Occipital lobe (tissue), 2 donors: Measurements from ENCODE around the gene FBXO2. TPM values are rescaled to one million over a fixed set of nuclear protein-coding genes. Genes with fewer than 3 reads are reported as not detected.
"Not testable (repeated sequence)": the region's sequence is repeated elsewhere in the genome, so short reads cannot be mapped to it uniquely, and the experiment has no call there.

Experiments used
- DNase-seq: peaks from one replicate; lab custom pipeline; 2025; lab: John Stamatoyannopoulos, UW
- total RNA-seq: library from RNA; depleted of rRNA; stranded (reverse); fragments of >200 nt; gene quantifications from one replicate; pipeline ENCODE4 v1.2.3, GENCODE V29; 2014

The FBXO2 gene
- total RNA-seq, 1 donor from 2014 or later: 2.7 TPM

DNA sequence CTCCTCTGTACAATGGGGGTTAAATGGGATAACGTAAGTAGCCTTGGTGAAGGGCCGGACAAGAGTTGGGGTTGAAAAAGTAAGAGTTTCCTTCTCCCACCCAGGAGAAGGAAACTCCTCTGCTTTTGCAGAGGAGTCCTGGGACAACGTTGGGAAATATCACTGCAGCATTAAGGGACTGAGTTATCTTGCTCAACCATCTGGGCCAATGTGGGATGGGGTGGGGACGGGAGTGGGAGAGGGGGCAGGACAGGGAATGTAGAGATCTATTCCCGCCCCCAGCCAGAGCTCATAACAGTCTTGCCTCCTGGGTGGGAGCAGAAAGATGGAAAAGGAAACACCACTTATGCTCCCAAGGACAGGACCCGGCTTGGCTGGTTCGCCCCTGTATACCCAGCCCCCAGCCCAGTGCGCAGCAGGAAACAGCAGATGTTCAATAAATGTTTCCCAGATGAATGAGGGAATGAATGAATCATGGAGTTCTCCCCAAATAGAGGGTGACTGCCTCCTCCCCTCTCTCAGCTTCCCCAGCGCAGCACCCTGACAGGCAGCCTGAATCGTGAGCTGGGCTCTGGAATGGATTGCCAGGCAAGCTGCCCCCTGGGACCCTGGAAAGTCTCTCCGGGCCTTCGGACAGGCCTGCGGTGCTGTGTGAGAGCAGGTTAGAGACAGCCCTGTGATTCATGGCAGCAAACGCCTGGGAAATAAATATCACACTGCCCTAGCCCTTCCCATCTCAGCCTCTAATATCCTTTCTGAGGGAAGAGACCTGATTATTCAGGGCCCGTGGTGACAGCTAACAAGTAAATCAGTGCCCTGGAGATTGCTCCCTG is 24.8 kb downstream of the FBXO2 start:
- DNase-seq: no peak

DNA sequence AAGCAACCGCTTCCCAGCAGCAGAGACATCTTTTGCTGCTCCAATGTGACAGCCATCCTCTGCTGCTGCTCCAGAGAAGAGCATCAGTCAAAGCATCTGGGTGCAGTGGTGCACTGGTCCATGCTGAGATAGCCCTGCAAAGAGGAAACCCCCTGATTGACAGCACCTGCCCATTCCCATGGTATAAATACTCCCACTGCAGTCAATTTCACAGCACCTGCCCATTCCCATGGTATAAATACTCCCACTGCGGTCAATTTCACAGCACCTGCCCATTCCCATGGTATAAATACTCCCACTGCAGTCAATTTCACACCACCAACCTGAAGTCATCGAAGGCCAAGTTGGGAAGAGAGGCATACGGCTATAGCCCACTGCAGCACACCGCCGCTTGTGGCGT is 25.5 kb downstream of the FBXO2 start:
- DNase-seq: no peak

DNA sequence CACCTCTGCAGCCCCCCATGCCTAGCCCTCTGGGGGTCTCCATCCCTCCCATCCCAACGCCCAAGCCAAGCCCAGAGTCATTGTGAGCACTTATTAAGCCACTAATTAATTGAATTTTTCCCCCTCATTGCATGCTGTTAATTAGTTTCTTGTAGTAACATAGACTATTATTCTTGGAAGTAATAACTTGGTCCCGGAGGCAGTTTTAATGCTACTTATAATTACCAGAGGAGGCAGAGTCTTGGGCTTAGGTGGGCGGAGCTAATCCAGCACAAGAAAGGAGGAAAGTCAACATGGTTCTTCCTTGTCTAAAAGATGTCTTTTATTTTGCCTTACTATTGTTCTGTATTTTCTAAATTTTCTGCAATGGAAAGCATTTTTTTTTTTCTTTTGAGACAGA is 27.7 kb downstream of the FBXO2 start:
- no peak for DNase-seq

GRCh38 chr1:11623702-11624101 is 30.5 kb downstream of the FBXO2 start:
- no peak for DNase-seq

- DNase-seq: no peak
These were observed 31.8 kb downstream of the FBXO2 start for GRCh38 chr1:11622398-11622797.

- no peak for DNase-seq
These were observed 33.3 kb downstream of the FBXO2 start for GRCh38 chr1:11620924-11621323.

GRCh38 chr1:11620405-11620804 is 33.8 kb downstream of the FBXO2 start:
- DNase-seq: no peak

- DNase-seq: no peak
These were observed 36.5 kb downstream of the FBXO2 start for GRCh38 chr1:11617741-11618140.

GRCh38 chr1:11617314-11617713 is 36.9 kb downstream of the FBXO2 start:
- DNase-seq: no peak

DNA sequence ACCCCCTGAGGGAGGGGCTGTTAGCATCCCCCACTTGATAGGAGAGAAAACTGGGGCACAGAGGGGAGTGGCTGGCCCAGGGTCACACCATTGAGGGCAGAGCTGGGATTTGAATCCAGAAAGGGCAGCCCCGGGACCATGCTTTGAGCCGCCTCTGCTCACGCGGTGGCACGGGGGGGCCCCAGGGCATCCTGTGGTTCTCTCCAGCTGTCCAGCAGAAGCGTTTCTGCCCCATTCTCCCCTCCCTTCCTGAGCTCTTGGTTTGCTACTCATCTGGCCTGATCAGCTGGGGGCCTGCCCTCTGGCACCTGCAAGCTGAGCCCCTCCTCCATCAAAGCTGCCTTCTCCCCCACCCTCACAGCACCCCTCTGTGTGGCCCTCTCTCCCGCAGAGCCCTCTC is 37.5 kb downstream of the FBXO2 start:
- DNase-seq: no peak

- DNase-seq: no peak
These were observed 39.1 kb downstream of the FBXO2 start for GRCh38 chr1:11615090-11615489.

DNA sequence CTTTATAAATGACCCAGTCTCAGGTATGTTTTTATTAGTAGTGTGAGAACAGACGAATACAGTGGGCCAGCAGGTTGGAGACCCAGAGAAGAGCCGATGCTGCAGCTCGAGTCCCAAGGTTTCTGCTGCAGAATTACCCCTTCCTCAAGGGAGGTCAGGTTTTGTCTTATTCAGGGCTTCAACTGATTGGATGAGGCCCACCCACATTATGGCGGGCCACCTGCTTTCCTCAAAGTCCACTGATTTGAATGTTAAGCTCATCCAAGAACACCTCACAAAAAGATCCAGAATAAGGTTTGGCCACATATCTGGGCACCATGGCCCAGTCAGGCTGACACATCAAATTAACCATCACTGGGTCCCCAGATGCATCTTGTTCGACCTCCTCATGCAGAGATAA is 40.9 kb downstream of the FBXO2 start:
- DNase-seq: no peak

DNA sequence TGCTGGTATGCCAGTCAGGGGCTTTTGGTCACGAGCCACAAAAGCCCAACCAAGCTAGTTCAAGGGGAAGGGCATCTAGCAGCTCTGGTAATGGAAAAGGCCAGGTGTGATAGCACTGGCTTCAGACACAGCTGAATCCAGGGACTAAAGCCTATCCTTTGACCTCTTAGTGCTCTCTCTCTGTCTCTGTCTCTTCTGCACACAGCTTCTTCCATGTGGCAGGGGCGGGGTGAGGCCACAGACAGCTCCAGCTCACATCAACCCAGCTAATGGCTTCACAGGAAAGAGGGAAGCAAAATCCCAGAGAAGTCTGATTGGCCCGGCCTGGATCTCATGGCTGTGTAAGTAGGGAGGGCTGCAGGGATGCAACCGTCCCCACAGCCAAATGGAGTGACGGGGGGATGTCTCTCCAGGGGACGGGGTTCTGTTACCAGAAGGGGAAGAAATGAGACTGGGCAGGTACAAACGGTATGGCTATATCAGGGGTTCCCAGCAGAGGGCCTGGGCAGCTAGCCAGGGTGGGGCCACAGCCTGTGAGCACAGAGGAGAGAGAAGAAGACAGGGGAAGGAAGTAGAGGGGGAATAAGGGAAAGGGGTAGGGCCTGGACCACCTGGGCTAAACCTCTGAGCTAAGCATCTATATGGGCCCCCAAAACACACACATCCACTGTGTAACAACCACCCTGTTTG is 42.4 kb downstream of the FBXO2 start:
- no peak for DNase-seq

DNA sequence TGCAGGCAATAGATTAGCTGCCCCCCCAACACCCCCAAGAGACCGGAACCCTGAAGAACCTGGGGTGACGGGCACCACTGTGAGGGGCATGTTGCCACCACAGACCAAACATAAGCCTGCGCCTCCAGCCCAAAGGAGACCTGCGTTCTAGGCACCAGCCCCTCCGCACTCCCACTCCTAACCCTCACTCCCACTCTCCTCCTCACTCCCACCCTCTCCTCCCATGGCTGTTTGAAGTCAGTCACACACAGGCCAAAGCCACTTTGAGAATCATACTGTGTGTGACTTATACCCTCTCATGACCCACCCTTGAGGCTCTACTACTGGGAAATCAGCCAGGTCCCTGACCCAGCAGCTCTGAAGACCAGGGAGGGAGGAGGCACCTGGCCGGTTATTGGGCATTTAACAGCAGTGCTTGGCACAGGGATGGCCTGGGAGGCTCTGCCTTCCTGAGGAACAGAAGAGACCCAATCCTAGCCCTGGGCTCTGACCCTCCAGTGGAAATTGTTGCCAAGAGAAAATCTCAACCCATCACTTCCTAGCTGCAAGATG is 43.5 kb downstream of the FBXO2 start:
- no peak for DNase-seq

GRCh38 chr1:11609378-11609777 is 44.9 kb downstream of the FBXO2 start:
- DNase-seq: not testable (repeated sequence)

DNA sequence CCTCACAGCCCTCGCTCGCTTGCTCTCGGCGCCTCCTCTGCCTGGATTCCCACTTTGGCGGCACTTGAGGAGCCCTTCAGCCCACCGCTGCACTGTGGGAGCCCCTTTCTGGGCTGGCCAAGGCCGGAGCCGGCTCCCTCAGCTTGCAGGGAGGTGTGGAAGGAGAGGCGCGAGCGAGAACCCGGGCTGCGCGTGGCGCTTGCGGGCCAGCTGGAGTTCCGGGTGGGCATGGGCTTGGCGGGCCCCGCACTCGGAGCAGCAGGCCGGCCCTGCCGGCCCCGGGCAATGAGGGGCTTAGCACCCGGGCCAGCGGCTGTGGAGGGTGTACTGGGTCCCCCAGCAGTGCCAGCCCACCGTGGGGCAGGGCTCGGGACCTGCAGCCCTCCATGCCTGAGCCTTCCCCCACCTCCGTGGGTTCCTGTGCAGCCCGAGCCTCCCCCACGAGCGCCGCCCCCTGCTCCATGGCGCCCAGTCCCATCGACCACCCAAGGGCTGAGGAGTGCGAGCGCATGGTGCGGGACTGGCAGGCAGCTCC is 45.6 kb downstream of the FBXO2 start:
- DNase-seq: not testable (repeated sequence)

DNA sequence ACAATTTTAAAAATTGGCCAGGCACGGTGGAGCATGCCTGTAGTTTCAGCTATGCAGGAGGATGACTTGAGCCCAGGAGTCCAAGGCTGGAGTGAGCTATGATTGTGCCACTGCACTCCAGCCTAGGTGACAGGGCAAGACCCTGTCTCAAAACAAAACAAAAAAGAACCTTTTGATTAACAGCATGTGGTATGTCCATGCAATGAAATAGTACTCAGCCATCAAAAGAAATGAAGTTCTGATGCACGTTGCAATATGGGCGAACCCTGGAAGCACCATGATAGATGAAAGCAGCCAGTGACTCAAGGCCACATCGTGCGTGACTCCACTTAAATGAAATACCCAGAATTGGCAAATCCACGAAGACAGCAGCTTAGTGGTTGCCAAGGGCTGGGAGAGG is 47.5 kb downstream of the FBXO2 start:
- no peak for DNase-seq

- no peak for DNase-seq
These were observed 51.2 kb downstream of the FBXO2 start for GRCh38 chr1:11602981-11603380.

DNA sequence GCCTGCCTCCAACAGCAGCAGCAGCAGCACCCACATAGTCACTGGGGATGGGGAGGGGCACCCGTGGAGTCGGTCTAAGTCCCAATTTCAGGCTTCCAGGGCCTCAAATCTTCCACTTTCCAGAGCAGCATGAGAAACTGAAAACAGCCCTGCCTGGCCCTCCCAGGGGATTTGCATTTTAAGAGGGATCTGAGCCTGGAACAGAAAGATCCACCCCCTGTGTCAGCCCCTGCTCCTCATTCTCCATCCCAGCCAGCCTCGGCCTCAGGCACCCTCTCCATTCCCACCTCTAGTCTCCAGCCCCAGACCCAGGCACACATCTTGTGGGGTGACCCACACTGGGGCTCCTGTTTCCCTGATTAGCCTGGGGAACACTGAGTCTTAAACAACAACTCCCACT is 51.8 kb downstream of the FBXO2 start:
- no peak for DNase-seq

DNA sequence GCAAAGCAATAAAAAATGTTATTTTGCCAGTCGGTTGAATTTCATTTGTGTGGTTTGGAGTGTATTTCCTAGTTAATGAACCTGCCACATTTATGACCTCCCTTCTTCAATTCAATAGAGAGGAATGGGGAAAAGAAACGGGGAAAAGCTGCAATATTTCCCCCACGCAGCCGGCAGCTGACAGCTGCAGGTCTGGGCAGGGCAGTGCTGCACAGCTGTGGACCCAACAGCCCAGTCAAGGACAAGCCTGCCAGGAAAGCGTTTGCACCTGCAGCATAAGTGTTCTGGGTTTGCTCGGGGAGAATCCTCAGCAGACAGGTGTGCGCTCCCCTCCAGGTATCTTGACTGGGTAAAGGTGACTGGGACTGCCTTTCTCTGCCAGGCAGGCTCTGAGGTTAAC is 53.4 kb downstream of the FBXO2 start:
- no peak for DNase-seq

DNA sequence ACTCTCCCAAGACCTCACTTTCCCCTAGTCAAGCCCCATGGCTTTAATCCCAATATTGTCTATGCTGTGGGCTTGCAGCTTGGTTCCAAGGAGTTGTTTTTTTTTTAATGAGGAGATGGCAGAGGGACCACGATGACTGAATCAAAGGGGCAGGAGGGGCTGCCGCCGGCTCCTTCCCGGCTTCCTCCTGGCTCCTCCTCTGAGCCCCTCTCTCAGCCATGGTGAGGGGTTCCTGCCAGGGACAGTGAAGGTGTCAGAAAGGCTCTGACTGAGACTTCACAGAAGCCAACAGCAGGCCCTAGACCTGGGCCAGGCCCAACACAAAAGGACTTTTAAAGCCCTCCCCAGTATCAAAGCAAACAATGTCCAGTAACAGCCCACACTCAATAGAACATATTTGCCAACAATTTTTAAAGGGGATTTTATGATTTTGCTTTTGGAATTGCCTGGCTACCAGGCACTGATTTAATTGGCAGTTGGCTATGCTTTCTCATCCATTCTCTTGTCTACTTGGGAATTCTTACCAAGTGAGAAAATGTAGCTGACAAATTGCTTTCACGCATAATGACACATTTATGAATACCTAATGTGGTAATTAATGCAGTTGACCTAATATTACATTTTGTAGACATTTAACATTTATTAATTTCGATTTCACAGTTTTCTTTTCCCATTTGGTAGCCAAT is 54.2 kb downstream of the FBXO2 start:
- DNase-seq: no peak

DNA sequence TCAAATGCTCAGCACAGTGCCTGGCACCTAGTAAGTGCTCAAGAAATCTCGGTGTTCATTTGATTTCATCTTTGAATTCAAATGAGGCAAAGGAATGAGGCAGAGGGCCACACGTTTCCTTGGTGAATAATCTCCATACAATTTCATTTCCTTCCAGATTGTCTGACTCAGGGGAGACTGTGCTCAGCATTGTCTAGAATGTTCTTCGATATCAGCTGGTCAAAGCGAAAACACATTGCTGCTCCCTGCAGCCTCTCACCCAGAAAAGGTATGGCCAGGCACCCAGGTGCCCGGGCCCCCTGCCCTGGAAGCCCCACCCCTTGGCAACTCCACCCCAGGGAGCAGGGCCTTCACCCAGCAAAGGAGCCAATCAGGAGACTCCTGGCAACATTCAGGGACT is 55.8 kb downstream of the FBXO2 start:
- no peak for DNase-seq
